ENCODE measurements around the gene SP9.
"Not testable (repeated sequence)": the region's sequence is repeated elsewhere in the genome, so short reads cannot be mapped to it uniquely, and the experiment has no call there.

Gene SP9

GRCh38 chr2:174356347-174356746, 21.6 kb downstream of the SP9 start:
- no peak overlapping the region for H3K27ac ChIP-seq (replicated peaks; ENCODE audit: low read length)
- H2AFZ ChIP-seq (ENCODE audit: low read length) = no peak overlapping the region
- H3K23ac ChIP-seq (ENCODE audit: low read depth, low read length, poor library complexity) = no peak overlapping the region
- H3K4me1 ChIP-seq (ENCODE audit: control insufficient read depth in 2 of 2, insufficient read depth in 1 of 2, low read depth in 1 of 2, low read length in 2 of 2) = no peaks in the 10 kb centered on the region
- H3K9me3 ChIP-seq (replicated peaks in 1 of 2; ENCODE audit: control insufficient read depth in 2 of 2, insufficient read depth in 1 of 2, low read depth in 1 of 2, low read length in 2 of 2) = no peaks in the 10 kb centered on the region
- no peak overlapping the region for H2AK5ac ChIP-seq (ENCODE audit: low read depth, low read length)
- no peaks in the 10 kb centered on the region for H3K27me3 ChIP-seq (ENCODE audit: control insufficient read depth in 3 of 3, insufficient read depth in 3 of 3, low read depth in 1 of 3, low read length in 3 of 3)
- no peak overlapping the region for H2BK15ac ChIP-seq (ENCODE audit: low read length)
- H3K9ac ChIP-seq (ENCODE audit: low read depth, low read length, poor library complexity) = no peak overlapping the region
- no peak overlapping the region for H3K4me2 ChIP-seq (ENCODE audit: insufficient read depth, low read length, poor library complexity, severe bottlenecking)
- H3K4ac ChIP-seq (ENCODE audit: low read length) = no peak overlapping the region
- H4K91ac ChIP-seq (ENCODE audit: low read depth, low read length, poor library complexity) = no peak overlapping the region
- H3K36me3 ChIP-seq (replicated peaks in 1 of 2; ENCODE audit: control insufficient read depth in 2 of 2, insufficient read depth in 2 of 2, low read length in 2 of 2) = peaks cover 0 to 10% of the 10 kb centered on the region in 2 donors
- WGBS, 2 donors (ENCODE audit: extremely low coverage in 2 of 2, insufficient read length in 2 of 2, insufficient replicate concordance in 1 of 2) = no CpG with 5 or more reads among the region's 2 CpGs
- no peak overlapping the region for H4K8ac ChIP-seq (ENCODE audit: low read depth, low read length)
- no peaks in the 10 kb centered on the region for H3K79me1 ChIP-seq (ENCODE audit: low read depth, low read length)
- H2BK5ac ChIP-seq (ENCODE audit: low read length) = no peak overlapping the region
- no peak overlapping the region for H3K14ac ChIP-seq (ENCODE audit: low read length)
- DNase-seq (ENCODE audit: low spot score) = no peak
- H2BK120ac ChIP-seq (ENCODE audit: low read depth, low read length) = no peak overlapping the region
- H3K18ac ChIP-seq (ENCODE audit: low read length) = no peak overlapping the region
- H3K4me3 ChIP-seq (ENCODE audit: low read length in 2 of 2) = no peak overlapping the region
- no peak overlapping the region for H2BK12ac ChIP-seq (ENCODE audit: low read length)

GRCh38 chr2:174359663-174360062, 24.9 kb downstream of the SP9 start:
- H3K4me1 ChIP-seq (ENCODE audit: control insufficient read depth in 2 of 2, insufficient read depth in 1 of 2, low read depth in 1 of 2, low read length in 2 of 2); H3K14ac ChIP-seq (ENCODE audit: low read length); H3K27ac ChIP-seq (replicated peaks; ENCODE audit: low read length); H3K9ac ChIP-seq (ENCODE audit: low read depth, low read length, poor library complexity); H3K4me2 ChIP-seq (ENCODE audit: insufficient read depth, low read length, poor library complexity, severe bottlenecking); H2BK120ac ChIP-seq (ENCODE audit: low read depth, low read length); H3K79me1 ChIP-seq (ENCODE audit: low read depth, low read length); H2BK5ac ChIP-seq (ENCODE audit: low read length); H2BK15ac ChIP-seq (ENCODE audit: low read length); H3K23ac ChIP-seq (ENCODE audit: low read depth, low read length, poor library complexity); H4K8ac ChIP-seq (ENCODE audit: low read depth, low read length); H2AK5ac ChIP-seq (ENCODE audit: low read depth, low read length); H4K91ac ChIP-seq (ENCODE audit: low read depth, low read length, poor library complexity); H3K4me3 ChIP-seq (ENCODE audit: low read length in 2 of 2); H3K18ac ChIP-seq (ENCODE audit: low read length); H3K27me3 ChIP-seq (ENCODE audit: control insufficient read depth in 3 of 3, insufficient read depth in 3 of 3, low read depth in 1 of 3, low read length in 3 of 3); H3K4ac ChIP-seq (ENCODE audit: low read length); DNase-seq (ENCODE audit: low spot score); H2BK12ac ChIP-seq (ENCODE audit: low read length); H2AFZ ChIP-seq (ENCODE audit: low read length): not testable (repeated sequence)
- H3K36me3 ChIP-seq (replicated peaks in 1 of 2; ENCODE audit: control insufficient read depth in 2 of 2, insufficient read depth in 2 of 2, low read length in 2 of 2) = peaks cover 5 to 22% of the 10 kb centered on the region in 2 donors
- peaks cover 1 to 18% of the 10 kb centered on the region in 2 donors for H3K9me3 ChIP-seq (replicated peaks in 1 of 2; ENCODE audit: control insufficient read depth in 2 of 2, insufficient read depth in 1 of 2, low read depth in 1 of 2, low read length in 2 of 2)
- no CpG with 5 or more reads among the region's 4 CpGs for WGBS, 2 donors (ENCODE audit: extremely low coverage in 2 of 2, insufficient read length in 2 of 2, insufficient replicate concordance in 1 of 2)

GRCh38 chr2:174362949-174363348, 28.2 kb downstream of the SP9 start:
- H3K18ac ChIP-seq (ENCODE audit: low read length) = no peak overlapping the region
- H2AK5ac ChIP-seq (ENCODE audit: low read depth, low read length) = no peak overlapping the region
- H2BK5ac ChIP-seq (ENCODE audit: low read length) = no peak overlapping the region
- H3K4ac ChIP-seq (ENCODE audit: low read length) = no peak overlapping the region
- peaks cover 1 to 30% of the 10 kb centered on the region in 2 donors for H3K9me3 ChIP-seq (replicated peaks in 1 of 2; ENCODE audit: control insufficient read depth in 2 of 2, insufficient read depth in 1 of 2, low read depth in 1 of 2, low read length in 2 of 2)
- no peaks in the 10 kb centered on the region for H3K79me1 ChIP-seq (ENCODE audit: low read depth, low read length)
- H3K36me3 ChIP-seq (replicated peaks in 1 of 2; ENCODE audit: control insufficient read depth in 2 of 2, insufficient read depth in 2 of 2, low read length in 2 of 2) = peaks cover 5 to 35% of the 10 kb centered on the region in 2 donors
- H4K91ac ChIP-seq (ENCODE audit: low read depth, low read length, poor library complexity) = no peak overlapping the region
- H3K14ac ChIP-seq (ENCODE audit: low read length) = no peak overlapping the region
- H3K9ac ChIP-seq (ENCODE audit: low read depth, low read length, poor library complexity) = no peak overlapping the region
- no peak overlapping the region for H2AFZ ChIP-seq (ENCODE audit: low read length)
- H2BK15ac ChIP-seq (ENCODE audit: low read length) = no peak overlapping the region
- no peaks in the 10 kb centered on the region for H3K4me1 ChIP-seq (ENCODE audit: control insufficient read depth in 2 of 2, insufficient read depth in 1 of 2, low read depth in 1 of 2, low read length in 2 of 2)
- H3K27me3 ChIP-seq (ENCODE audit: control insufficient read depth in 3 of 3, insufficient read depth in 3 of 3, low read depth in 1 of 3, low read length in 3 of 3) = no peaks in the 10 kb centered on the region
- H4K8ac ChIP-seq (ENCODE audit: low read depth, low read length) = no peak overlapping the region
- DNase-seq (ENCODE audit: low spot score) = no peak
- H3K4me2 ChIP-seq (ENCODE audit: insufficient read depth, low read length, poor library complexity, severe bottlenecking) = no peak overlapping the region
- H3K23ac ChIP-seq (ENCODE audit: low read depth, low read length, poor library complexity) = no peak overlapping the region
- no peak overlapping the region for H3K4me3 ChIP-seq (ENCODE audit: low read length in 2 of 2)
- H2BK120ac ChIP-seq (ENCODE audit: low read depth, low read length) = no peak overlapping the region
- no peak overlapping the region for H3K27ac ChIP-seq (replicated peaks; ENCODE audit: low read length)
- no CpG with 5 or more reads among the region's 1 CpG for WGBS, 2 donors (ENCODE audit: extremely low coverage in 2 of 2, insufficient read length in 2 of 2, insufficient replicate concordance in 1 of 2)
- H2BK12ac ChIP-seq (ENCODE audit: low read length) = no peak overlapping the region

- not testable (repeated sequence) for H3K23ac ChIP-seq (ENCODE audit: low read depth, low read length, poor library complexity); H3K27ac ChIP-seq (replicated peaks; ENCODE audit: low read length); H3K14ac ChIP-seq (ENCODE audit: low read length); H2BK120ac ChIP-seq (ENCODE audit: low read depth, low read length); H3K9ac ChIP-seq (ENCODE audit: low read depth, low read length, poor library complexity); H2BK12ac ChIP-seq (ENCODE audit: low read length); H4K8ac ChIP-seq (ENCODE audit: low read depth, low read length); H3K79me1 ChIP-seq (ENCODE audit: low read depth, low read length); DNase-seq (ENCODE audit: low spot score); H3K4me2 ChIP-seq (ENCODE audit: insufficient read depth, low read length, poor library complexity, severe bottlenecking); H3K4me1 ChIP-seq (ENCODE audit: control insufficient read depth in 2 of 2, insufficient read depth in 1 of 2, low read depth in 1 of 2, low read length in 2 of 2); H2AK5ac ChIP-seq (ENCODE audit: low read depth, low read length); H2BK5ac ChIP-seq (ENCODE audit: low read length); H3K4me3 ChIP-seq (ENCODE audit: low read length in 2 of 2); H3K27me3 ChIP-seq (ENCODE audit: control insufficient read depth in 3 of 3, insufficient read depth in 3 of 3, low read depth in 1 of 3, low read length in 3 of 3); H4K91ac ChIP-seq (ENCODE audit: low read depth, low read length, poor library complexity); H2BK15ac ChIP-seq (ENCODE audit: low read length); H3K4ac ChIP-seq (ENCODE audit: low read length); H3K18ac ChIP-seq (ENCODE audit: low read length); H2AFZ ChIP-seq (ENCODE audit: low read length)
- peaks cover 5 to 38% of the 10 kb centered on the region in 2 donors for H3K36me3 ChIP-seq (replicated peaks in 1 of 2; ENCODE audit: control insufficient read depth in 2 of 2, insufficient read depth in 2 of 2, low read length in 2 of 2)
- no CpG with 5 or more reads among the region's 6 CpGs for WGBS, 2 donors (ENCODE audit: extremely low coverage in 2 of 2, insufficient read length in 2 of 2, insufficient replicate concordance in 1 of 2)
- peaks cover 1 to 30% of the 10 kb centered on the region in 2 donors for H3K9me3 ChIP-seq (replicated peaks in 1 of 2; ENCODE audit: control insufficient read depth in 2 of 2, insufficient read depth in 1 of 2, low read depth in 1 of 2, low read length in 2 of 2)
Observed at GRCh38 chr2:174363492-174364225, 28.9 kb downstream of the SP9 start.
